Activated T-cell treated with anti-CD3 and anti-CD28 coated beads for 4 hours (primary cell): ENCODE results near the gene SLC1A7.

Experiments
- DNase-seq: peaks from one replicate; pipeline ENCODE4 v3.0.0-alpha.2; 2020

SLC1A7 gene

GRCh38 chr1:53132176-53132575, 10.3 kb downstream of the SLC1A7 start:
- DNase-seq, result no peak

- DNase-seq, result no peak
Measured at GRCh38 chr1:53131590-53131938, 10.9 kb downstream of the SLC1A7 start.

- no peak for DNase-seq
Measured at GRCh38 chr1:53130878-53131589, 11.4 kb downstream of the SLC1A7 start.

GRCh38 chr1:53130598-53130877, 11.9 kb downstream of the SLC1A7 start:
- DNase-seq, result no peak

GRCh38 chr1:53129891-53130597, 12.4 kb downstream of the SLC1A7 start:
- no peak for DNase-seq

- no peak for DNase-seq
Measured at GRCh38 chr1:53128401-53128800, 14.0 kb downstream of the SLC1A7 start.

GRCh38 chr1:53127546-53127945, 14.9 kb downstream of the SLC1A7 start:
- DNase-seq, result no peak

- DNase-seq, result no peak
Measured at GRCh38 chr1:53126495-53126894, 15.9 kb downstream of the SLC1A7 start.

GRCh38 chr1:53125623-53126360, 16.6 kb downstream of the SLC1A7 start:
- DNase-seq, result no peak

GRCh38 chr1:53125122-53125521, 17.3 kb downstream of the SLC1A7 start:
- no peak for DNase-seq

GRCh38 chr1:53123453-53124140, 18.8 kb downstream of the SLC1A7 start:
- DNase-seq, result no peak

GRCh38 chr1:53122961-53123413, 19.5 kb downstream of the SLC1A7 start:
- DNase-seq, result no peak

GRCh38 chr1:53122201-53122885, 20.1 kb downstream of the SLC1A7 start:
- no peak for DNase-seq

GRCh38 chr1:53121319-53122172, 20.9 kb downstream of the SLC1A7 start:
- DNase-seq, result no peak

- DNase-seq, result no peak
Measured at GRCh38 chr1:53120659-53121058, 21.8 kb downstream of the SLC1A7 start.

GRCh38 chr1:53117836-53118235, 24.6 kb downstream of the SLC1A7 start:
- DNase-seq, result no peak

GRCh38 chr1:53116933-53117600, 25.4 kb downstream of the SLC1A7 start:
- DNase-seq, result no peak

- no peak for DNase-seq
Measured at GRCh38 chr1:53116307-53116810, 26.1 kb downstream of the SLC1A7 start.

GRCh38 chr1:53115403-53116306, 26.8 kb downstream of the SLC1A7 start:
- no peak for DNase-seq
